Cortex of kidney (tissue), 1 donor: ENCODE data around the gene PITPNM3.
"Not testable (repeated sequence)": the region's sequence is repeated elsewhere in the genome, so short reads cannot be mapped to it uniquely, and the experiment has no call there.

Source experiments
- DNase-seq: peaks from one replicate; lab custom pipeline; 2025; lab: John Stamatoyannopoulos, UW

The PITPNM3 gene

DNA sequence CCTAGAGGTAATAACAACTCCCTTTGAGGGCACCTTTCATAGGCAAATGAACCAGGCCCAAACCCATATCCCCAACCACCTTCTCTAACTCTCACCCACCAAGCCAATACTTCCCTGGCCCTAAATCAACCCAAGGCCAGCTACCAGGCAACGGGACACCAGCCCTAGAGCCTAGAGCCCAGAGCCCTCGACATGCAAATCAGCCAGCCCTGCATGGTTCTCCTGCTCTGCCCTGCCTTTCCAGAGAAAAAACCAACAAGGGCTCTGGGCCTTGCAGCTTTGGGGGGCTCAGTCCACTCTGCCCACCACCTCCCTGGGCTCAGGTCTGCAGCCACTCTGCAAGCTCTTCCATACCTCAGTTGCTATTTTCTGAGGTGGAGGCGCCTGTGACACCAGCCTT is 55.0 kb downstream of the PITPNM3 start:
- DNase-seq, result no peak

GRCh38 chr17:6498901-6499540 is 57.3 kb downstream of the PITPNM3 start:
- DNase-seq, result no peak

DNA sequence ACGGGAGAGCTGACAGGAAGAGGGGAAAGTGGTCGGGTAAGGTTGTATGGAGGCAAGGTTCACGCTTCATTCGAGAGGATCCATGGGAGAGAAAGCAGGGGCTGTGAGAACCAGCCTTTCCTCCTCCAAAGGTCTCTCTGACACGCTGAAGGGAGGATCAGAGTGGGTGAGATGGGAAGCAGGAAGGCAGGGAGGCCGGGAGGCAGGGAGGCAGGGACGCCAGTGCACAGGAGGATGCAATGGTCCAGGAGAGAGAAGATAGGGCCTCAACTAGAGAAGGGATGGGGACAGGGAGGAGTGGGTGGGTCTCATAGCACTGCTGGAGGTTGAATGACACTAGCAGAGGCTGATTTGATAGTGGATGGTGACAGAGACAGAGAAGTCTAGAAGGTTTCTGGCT is 58.0 kb downstream of the PITPNM3 start:
- no peak for DNase-seq

- no peak for DNase-seq
Observed at GRCh38 chr17:6497496-6498221, 58.7 kb downstream of the PITPNM3 start.

DNA sequence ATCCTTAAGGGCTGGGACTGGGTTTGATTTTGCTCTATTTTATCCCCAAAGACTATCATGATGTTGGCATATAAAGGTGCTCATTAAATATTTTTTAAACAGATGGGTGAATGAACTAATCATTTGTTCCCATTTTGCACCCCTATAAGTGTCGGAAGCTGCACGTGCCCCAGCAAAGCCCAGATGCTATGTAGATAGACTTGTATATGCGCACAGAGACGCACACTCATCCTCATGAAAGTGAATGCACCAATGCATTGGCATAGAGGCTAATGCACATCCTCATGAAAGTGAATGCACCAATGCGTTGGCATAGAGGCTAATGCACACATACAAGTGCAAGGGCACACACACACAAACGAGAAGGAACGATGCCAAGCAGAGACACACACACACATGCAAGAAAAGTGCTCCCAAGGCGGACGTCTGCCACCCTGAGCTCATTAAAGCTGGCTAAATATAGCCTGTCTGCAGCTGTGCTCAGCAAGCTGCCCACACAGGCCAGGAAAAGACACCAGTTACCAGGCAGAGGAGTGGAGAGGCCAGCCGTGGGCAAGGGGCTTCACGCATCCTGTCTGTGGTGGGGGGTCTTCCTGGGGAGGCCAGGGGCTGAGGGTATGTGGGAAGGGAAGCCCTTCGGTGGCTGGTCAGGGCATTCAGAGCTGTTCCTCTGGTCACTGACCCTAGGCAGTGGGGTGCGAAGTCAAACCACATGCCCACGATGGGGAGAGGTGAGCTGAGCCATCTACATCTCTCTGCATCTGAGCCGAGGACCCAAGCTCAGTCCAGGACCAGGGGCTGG is 59.5 kb downstream of the PITPNM3 start:
- DNase-seq, result no peak

GRCh38 chr17:6496116-6496481 is 60.3 kb downstream of the PITPNM3 start:
- DNase-seq, result no peak

DNA sequence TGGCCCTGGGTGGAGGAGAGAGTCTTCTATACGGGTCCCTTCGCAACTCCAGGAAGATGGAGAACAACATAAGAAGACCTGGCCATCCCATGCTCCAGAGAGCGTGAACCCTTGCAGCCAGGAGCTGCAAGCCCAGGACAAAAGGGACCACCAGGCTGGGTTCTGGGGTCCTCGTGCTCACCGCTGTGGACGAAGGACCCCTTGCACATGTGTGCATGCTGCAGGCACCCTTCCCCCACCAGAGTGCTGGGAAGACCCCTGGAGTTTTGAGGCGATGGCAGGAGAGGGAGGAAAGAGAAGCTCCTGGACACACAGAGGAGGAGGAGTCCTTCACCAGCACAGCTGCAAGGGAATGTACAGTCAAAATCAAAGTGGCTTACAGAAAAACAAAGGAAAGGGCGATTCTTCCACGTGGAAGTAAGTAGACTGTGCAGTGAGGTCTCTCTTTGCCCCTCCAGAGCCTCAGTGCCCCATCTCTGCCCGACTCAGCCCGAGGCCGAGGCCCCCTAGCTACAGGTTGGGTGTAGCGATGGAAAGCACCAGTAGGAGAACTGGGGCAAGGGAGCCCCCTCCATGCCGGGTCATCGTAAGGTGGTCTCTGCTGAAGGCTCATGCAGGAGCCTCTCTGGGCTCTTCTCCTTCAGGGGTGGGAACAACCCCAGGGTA is 60.8 kb downstream of the PITPNM3 start:
- no peak for DNase-seq

DNA sequence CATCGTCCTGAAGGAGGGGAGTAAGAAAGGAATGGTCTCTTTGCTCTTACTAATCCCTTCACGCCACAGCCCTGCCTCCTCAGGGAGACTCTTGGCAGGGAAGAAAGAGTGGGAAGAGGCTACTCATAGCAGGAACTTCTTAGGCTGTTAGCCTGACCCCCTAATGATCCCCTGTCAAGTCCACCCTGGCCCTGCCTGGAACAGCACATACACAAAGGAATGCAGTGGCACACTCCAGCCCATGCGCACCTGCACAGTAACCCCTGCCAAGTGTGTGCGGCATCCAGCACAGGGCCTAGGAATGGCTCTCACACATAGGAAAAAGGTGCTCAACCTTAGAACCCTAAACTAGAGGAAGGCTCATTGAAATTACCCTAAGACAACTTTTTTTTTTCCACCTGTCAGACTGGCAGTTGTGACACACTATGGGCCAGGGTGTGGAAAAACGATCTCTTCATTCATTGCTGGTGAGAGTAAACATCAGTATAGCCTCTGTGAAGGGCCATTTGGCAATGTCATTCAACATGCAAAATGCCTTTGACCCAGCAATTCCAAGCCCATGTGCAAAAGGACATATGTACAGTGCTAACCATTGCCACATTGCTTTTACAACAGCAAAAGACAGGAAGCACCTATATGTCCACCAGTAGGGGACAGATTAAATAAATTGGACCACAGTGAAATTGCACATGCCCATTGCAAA is 62.0 kb downstream of the PITPNM3 start:
- no peak for DNase-seq

DNA sequence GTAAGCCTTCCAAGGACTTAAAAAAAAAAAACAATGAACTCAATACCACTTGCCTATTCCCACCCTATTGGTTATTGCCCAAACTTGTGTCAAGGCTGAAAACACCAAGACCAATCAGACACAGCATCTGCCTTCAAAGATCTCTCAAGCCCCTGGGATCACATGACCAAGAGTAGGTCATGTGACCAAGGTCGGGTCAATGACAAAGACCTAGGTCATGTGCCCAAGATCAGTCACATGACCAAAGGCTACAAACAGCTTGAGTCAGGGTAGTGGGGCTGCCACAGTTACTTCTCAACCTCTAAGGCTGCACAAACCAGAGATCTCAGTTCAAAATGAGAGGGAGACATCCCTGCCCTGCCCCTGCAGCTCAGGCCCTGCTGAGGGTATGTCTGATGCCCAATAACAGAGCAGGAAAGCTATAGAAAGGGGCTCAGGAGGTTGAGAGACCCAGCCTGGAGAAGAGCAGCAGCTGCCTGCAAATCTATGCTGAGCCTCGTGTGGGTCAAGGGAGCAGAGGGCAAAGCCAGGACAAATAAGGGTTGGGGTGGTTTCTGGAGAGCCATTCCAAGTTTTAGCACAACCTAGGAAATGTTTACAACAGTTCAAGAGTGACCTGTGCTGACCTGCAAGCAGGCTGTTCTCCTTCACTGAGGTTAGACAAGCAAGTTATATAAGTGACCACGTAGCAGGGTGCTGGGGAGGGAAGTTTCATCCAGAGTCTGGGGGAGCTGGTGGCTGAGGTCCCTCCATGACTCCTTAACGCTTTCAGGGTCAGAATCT is 63.3 kb downstream of the PITPNM3 start:
- DNase-seq, result no peak

GRCh38 chr17:6491071-6491700 is 65.2 kb downstream of the PITPNM3 start:
- no peak for DNase-seq

- no peak for DNase-seq
Observed at GRCh38 chr17:6489016-6489550, 67.3 kb downstream of the PITPNM3 start.

DNA sequence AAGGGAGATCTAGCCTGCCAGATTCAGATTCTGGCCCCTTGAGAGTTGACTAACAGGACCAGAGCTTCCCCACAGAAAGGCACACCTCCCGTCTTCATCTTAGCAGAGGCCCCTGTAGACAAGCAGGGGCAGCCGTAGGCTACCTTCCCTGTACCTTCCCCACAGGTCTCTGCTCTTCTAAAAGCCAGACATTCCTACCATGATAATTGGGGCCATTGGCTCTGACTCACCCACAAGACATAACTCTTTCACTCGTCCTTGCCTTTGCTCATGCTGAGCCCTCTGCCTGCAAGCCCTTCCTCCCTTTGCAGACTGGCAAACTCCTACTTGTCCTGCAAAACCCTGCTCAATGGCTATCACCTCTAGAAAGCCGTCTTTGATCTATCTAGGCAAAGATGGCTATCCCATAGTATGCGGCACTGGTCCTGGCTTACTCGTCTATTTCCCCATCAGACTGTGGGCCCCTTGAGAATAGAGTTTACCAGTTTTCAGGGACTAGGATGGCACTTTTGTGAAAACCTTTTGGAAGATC is 68.3 kb downstream of the PITPNM3 start:
- no peak for DNase-seq

DNA sequence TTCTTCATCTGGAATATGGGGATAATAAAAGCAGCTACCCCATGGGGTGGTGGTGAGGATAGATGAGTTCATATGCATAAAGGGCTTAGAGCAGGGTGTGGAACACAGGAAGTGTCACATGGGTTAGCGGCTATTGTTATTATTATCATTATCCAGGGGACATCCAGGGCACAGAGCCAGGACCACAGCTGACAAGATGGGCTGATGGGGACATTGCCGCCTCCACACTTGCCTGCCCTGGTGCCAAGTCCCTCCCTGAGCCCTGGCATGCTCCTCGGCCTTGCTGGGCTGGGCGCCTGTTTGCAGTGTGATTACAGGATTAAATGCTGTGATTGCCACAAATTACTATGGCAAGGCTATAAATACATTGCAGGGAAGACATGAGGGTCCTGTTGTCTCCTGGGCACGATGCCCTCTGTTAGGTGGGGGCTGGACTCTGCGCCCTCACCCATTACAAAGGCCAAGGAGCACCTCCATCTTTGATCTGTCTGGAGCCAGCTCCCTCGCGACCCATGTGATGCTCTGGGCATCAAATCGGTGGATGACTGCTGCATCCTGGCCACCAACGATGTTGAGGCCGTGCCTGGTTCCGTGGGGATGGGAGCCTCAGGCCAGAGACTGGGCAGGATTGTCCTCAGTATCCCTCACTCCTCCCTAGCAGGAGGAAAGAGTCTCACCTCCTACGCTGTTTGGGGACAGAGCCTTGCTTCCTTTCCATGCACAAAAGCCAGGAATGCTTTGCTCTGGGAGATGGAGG is 68.9 kb downstream of the PITPNM3 start:
- no peak for DNase-seq

GRCh38 chr17:6485646-6486412 is 70.5 kb downstream of the PITPNM3 start:
- DNase-seq, result no peak

DNA sequence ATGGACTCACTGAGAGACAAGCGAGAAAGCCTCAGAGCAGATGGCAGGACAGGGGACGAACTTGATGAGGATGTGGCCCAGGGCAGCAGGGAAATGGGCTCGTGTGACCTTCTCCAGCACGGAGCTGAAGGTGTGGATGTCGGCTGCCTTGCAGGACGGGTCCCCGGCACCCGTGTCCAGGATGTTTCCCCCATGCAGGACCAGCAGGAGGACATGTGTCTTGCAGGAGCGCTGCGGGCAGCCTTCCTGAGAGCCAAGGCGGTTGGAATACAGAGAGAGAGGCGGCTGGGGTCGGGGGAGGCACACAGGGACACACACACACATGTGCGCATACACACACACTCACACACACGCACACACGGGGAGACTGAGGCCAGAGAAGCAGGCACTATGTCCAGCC is 72.8 kb downstream of the PITPNM3 start:
- no peak for DNase-seq

GRCh38 chr17:6482796-6483195 is 73.6 kb downstream of the PITPNM3 start:
- not testable (repeated sequence) for DNase-seq

GRCh38 chr17:6482105-6482455 is 74.3 kb downstream of the PITPNM3 start:
- DNase-seq, result no peak

DNA sequence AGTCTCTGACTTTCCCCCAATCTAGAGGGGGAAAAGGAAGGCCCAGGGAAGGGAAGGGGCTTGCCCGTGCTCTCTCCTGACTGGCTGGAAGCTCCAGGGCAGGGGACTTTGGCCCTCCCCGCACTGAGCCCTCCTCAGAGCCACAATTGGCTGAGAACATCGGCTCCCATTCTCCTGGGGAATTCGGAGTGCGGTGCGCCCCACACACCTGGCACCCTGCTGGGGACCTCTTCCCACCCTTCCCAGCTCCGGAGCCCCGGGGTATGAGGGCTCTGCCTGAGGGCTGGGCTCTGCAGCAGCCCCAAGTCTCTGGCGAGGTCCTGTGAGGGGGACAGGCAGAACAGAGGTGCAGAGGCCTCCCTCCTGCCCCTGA is 76.1 kb downstream of the PITPNM3 start:
- no peak for DNase-seq
